ENCODE results near the gene PWWP2B. TPM values are rescaled to one million over a fixed set of nuclear protein-coding genes. Genes with fewer than 3 reads are reported as not detected.
A peak's percentile ranks its signal among the peaks of the same experiment; 100 is the strongest.

The PWWP2B gene
- total and polyA plus RNA-seq, 11 donors: 10.5 to 23.5 (median 15.3) TPM

DNA sequence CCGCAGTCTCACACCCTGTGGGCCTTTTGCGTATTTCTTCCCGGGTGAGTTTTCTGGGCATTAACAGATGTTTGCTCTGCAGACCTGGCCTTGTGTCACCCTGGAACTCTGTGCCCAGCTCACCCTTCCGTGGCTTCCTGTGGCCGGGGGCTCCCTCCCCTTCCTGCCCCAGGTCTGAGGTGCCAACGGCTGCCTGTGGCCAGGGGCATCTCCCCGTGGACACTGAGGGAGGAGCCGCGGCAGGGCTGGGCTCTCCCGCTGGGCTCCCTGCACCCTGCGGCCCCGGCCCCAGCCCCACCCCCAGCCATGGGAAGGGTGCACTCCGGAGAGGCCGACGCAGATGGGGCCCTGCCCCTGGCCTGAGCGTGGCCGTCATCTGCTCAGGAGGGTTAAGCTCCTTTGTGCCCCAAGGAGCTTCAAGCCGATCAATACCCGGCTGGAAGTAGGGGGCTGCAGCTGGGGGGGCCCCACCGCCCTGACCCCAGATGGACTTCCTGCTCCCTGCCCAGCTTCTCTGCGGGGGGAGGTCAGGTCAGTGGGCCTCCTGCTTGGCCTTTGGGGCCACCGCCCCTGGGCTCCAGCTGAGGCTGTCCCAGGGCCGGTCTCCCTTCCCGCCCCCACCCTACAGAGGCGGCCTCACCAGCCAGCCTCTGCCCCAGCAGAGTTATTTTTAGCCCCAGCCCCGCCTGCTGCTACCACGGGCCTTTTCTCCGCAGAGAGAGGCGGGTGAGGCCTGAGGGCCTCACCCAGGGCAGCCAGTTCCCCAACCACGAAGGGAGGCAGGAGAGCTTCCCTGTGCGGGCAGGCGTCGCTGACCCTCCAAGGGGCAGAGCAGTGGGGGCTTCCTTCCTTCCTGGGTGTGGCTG lies 24.2 kb downstream of the PWWP2B start:
- Histone ChIP-seq H3K9me3 (no peaks in the 10 kb centered on the region), H3K4me1 (peaks cover 0 to 70% (median 45%) of the 10 kb centered on the region in 12 donors), H3K36me3 (peaks cover 0 to 6% (median 0%) of the 10 kb centered on the region in 9 donors), H3K27ac (peak overlapping the region; percentile 48 to 94 (median 90)), H3K4me3 (peak overlapping the region in 8 of 12 donors; percentile 7 to 27 (median 18)), H3K27me3 (no peaks in the 10 kb centered on the region)
- DNase-seq (peak; percentile 82 to 90 (median 88)), ATAC-seq (peak; percentile 87 to 93 (median 90))
- no peak for TF ChIP-seq POLR2A (IDR thresholded peaks at IDR 0.05)
- TF ChIP-seq, protein P1, sequence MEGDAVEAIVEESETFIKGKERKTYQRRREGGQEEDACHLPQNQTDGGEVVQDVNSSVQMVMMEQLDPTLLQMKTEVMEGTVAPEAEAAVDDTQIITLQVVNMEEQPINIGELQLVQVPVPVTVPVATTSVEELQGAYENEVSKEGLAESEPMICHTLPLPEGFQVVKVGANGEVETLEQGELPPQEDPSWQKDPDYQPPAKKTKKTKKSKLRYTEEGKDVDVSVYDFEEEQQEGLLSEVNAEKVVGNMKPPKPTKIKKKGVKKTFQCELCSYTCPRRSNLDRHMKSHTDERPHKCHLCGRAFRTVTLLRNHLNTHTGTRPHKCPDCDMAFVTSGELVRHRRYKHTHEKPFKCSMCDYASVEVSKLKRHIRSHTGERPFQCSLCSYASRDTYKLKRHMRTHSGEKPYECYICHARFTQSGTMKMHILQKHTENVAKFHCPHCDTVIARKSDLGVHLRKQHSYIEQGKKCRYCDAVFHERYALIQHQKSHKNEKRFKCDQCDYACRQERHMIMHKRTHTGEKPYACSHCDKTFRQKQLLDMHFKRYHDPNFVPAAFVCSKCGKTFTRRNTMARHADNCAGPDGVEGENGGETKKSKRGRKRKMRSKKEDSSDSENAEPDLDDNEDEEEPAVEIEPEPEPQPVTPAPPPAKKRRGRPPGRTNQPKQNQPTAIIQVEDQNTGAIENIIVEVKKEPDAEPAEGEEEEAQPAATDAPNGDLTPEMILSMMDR (IDR thresholded peaks at IDR 0.05): no peak
- 17 to 25% (median 20%) methylated on average over 18 to 33 of the region's 33 CpGs for WGBS, 4 donors
- intact Hi-C loops (cut with DNase I): loop anchor here in 1 of 10 donors (2.0 kb wide), 1 partner anchor 24 kb away; the partner anchor contains the start of gene PWWP2B

DNA sequence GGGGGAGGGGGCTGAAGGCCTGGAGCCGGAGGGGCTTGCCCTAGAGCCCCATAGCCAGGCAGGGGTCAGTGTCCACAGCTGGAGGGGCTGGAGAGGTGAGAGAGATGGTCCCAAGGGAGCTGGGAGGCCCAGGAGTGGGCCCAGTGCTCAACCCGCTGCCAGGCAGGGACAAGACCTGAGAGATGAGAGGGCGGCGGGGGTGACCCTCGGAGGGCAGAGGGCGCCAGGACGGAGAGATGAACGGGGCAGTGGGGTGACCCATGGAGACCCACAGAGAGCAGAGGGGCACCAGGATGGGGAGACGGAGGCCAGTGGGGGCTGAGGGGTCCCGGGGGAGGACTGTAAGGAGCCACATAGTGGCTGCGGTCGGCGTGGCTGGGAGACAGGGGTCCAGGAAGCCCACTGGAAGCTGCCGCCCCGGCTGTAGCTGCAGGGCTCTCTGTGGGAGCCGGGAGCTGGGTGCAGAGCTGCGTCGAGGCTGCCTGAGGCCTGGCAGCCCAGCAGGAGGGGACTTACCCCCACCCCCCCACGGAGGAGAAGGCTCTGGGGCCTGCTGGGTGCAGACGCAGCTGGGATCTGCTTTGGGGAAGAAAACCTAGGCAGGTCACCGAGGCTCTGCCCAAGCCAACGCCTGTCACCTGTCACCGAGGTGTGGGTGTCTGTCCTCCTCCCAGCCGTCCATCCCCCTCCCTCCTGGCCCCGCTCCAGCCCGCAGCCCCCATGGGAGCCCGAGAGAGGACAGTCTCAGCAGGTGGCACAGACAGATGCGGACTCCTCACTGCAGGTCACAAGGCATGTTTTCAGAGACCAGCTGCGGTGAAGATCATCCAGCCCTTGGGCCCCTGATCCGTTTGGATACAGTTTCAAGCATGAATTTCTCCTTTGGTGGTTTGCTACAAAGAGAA lies 25.1 kb downstream of the PWWP2B start:
- ATAC-seq: peak in 2 of 4 donors; percentile 0 to 1
- peak overlapping the region; percentile 48 to 94 (median 90) for H3K27ac ChIP-seq
- no peak for DNase-seq
- TF ChIP-seq POLR2A (IDR thresholded peaks at IDR 0.05): no peak
- TF ChIP-seq, protein P1 (IDR thresholded peaks at IDR 0.05): no peak
- peaks cover 0 to 64% (median 45%) of the 10 kb centered on the region in 12 donors for H3K4me1 ChIP-seq
- peaks cover 0 to 4% (median 0%) of the 10 kb centered on the region in 9 donors for H3K36me3 ChIP-seq
- H3K9me3 ChIP-seq: no peaks in the 10 kb centered on the region
- no peaks in the 10 kb centered on the region for H3K27me3 ChIP-seq
- intact Hi-C loops (cut with DNase I): loop anchor here in 2 of 10 donors (1.0 to 2.0 kb wide), 2 partner anchors 25 to 26 kb away; partner anchors contain the start of gene PWWP2B (in 1 of the 2)
- 63 to 82% (median 75%) methylated on average over 19 to 30 of the region's 30 CpGs for WGBS, 4 donors
- peak overlapping the region in 2 of 12 donors; percentile 17 to 23 for H3K4me3 ChIP-seq

DNA sequence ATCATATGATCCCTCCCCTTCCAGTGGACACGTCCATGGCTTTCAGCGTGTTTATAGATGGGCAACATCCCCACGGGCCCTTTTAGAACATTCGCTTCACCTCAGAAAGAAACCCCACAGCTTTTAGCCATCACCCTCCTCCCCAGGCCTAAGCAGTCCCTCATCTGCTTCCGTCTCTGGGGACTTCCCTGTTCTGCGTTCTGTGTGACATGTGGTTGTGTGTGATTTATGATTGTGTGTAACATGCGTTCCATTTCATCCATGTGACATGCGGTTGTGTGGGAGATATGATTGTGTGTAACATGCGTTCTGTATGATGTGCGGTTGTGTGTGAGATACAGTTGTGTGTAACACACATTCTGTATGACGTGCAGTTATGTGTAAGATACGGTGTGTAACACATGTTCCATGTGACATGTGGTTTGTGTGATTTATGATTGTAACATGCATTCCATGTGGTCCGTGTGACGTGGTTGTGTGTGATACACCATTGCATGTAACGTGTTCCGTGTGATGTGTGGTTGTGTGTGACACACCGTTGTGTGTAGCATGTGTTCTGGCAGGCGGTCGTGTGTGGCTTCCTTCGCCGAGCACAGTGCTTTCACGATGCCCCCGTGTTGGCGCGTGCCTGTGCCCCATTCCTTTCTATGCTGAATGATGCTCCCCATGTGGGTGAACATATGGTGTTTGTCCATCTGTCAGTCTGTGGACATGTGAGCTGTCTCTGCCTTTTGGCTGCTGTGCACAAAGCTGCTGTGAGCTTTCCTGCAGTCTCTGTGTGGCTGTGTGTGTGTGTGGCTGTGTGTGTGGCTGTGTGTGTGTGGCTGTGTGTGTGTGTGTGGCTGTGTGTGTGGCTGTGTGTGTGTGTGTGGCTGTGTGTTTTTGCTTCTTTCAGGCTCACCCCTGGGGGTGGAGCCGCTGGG lies 26.2 kb downstream of the PWWP2B start:
- no peaks in the 10 kb centered on the region for H3K27me3 ChIP-seq
- ATAC-seq (no peak), DNase-seq (no peak)
- no peaks in the 10 kb centered on the region for H3K9me3 ChIP-seq
- H3K36me3 ChIP-seq: peaks cover 0 to 5% (median 0%) of the 10 kb centered on the region in 9 donors
- no peak overlapping the region for H3K4me3 ChIP-seq
- 81 to 88% (median 87%) methylated on average over 25 to 26 of the region's 26 CpGs for WGBS, 4 donors
- intact Hi-C loops (cut with DNase I): loop anchor here in 1 of 10 donors (1.0 kb wide), 1 partner anchor 27 kb away; no protein-coding TSS in a partner anchor
- H3K4me1 ChIP-seq: peaks cover 0 to 57% (median 41%) of the 10 kb centered on the region in 12 donors
- peak overlapping the region in 6 of 12 donors; percentile 79 to 94 (median 92) for H3K27ac ChIP-seq
- TF ChIP-seq POLR2A (IDR thresholded peaks at IDR 0.05): no peak
- TF ChIP-seq, protein P1 (IDR thresholded peaks at IDR 0.05): no peak

Data from heart left ventricle (tissue), 16 donors.